ENCODE results near the gene DNAJB12.
A peak's percentile ranks its signal among the peaks of the same experiment; 100 is the strongest.
"Not testable (repeated sequence)": the region's sequence is repeated elsewhere in the genome, so short reads cannot be mapped to it uniquely, and the experiment has no call there.

Gene DNAJB12

DNA sequence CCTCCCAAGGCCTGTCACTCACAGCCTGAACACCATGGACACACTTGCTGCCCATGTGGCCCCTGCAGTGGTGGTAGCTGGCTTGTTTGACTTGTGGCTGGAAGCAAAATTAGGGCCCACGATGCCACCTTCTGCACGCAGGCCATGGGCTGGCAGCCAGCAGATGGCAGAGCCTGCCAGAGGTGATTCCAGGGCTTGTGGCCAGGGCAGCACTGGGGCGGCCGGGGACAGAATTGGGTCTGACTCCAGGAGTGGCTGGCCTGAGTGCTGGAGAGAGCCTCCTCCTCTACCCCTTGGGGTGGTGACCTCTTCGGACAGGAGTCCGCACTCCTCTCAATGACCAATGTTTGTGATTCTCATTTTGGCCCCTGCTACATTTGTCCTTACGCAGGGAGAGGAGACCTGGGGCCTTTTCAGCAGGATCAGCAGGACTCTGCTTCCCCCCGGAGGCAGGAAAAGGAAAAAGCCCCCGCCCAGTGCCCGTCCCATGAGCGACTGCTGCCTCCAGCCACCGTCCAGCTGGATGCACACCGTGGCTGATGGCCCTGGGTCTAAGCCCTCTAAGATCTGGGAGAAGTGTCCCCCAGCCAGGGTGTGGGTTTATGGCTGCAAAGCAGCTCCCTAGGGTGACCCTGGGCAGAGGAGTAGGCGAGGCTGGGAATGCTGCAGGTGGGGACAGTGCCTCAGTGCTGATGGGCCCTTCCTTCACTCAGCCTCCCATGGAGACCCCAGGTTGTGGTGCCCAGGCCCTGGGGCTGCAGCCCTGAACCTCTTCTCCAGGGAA lies 26.5 kb downstream of the DNAJB12 start:
- TF ChIP-seq, protein P1, sequence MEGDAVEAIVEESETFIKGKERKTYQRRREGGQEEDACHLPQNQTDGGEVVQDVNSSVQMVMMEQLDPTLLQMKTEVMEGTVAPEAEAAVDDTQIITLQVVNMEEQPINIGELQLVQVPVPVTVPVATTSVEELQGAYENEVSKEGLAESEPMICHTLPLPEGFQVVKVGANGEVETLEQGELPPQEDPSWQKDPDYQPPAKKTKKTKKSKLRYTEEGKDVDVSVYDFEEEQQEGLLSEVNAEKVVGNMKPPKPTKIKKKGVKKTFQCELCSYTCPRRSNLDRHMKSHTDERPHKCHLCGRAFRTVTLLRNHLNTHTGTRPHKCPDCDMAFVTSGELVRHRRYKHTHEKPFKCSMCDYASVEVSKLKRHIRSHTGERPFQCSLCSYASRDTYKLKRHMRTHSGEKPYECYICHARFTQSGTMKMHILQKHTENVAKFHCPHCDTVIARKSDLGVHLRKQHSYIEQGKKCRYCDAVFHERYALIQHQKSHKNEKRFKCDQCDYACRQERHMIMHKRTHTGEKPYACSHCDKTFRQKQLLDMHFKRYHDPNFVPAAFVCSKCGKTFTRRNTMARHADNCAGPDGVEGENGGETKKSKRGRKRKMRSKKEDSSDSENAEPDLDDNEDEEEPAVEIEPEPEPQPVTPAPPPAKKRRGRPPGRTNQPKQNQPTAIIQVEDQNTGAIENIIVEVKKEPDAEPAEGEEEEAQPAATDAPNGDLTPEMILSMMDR (IDR thresholded peaks at IDR 0.05; ENCODE audit: low read depth, low read length, missing control alignments) = peak; percentile 43
- no peak overlapping the region for H3K4me3 ChIP-seq (ENCODE audit: low read depth, low read length)
- DNase-seq (ENCODE audit: low read depth) = no peak

DNA sequence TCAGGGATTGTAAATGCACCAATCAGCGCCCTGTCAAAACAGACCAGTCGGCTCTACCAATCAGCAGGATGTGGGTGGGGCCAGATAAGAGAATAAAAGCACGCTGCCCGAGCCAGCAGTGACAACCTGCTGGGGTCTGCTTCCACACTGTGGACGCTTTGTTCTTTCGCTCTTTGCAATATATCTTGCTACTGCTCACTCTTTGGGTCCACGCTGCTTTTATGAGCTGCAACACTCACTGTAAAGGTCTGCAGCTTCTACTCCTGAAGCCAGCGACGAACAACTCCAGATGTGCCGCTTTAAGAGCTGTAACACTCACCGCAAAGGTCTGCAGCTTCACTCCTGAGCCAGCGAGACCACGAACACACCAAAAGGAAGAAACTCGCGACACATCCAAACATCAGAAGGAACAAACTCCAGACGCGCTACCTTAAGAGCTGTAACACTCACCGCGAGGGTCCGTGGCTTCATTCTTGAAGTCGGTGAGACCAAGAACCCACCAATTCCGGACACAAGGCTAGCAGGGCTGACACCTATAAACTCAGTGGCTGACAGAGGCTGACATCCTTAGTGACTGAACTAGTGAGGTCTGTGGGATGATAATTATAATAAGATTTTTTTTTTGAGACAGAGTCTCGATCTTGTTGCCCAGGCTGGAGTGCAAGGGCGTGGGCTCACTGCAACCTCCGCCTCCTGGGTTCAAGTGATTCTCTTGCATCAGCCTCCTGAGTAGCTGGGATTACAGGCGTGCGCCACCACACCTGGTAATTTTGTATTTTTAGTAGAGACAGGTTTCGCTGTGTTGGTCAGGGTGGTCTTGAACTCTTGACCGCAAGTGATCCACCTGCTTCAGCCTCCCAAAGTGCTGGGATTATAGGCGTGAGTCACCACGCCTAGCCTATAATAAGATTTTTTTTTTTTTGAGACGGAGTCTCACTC lies 27.8 kb downstream of the DNAJB12 start:
- not testable (repeated sequence) for H3K4me3 ChIP-seq (ENCODE audit: low read depth, low read length); DNase-seq (ENCODE audit: low read depth)

- not testable (repeated sequence) for DNase-seq (ENCODE audit: low read depth); H3K4me3 ChIP-seq (ENCODE audit: low read depth, low read length)
Observed at GRCh38 chr10:72325243-72326175, 29.2 kb downstream of the DNAJB12 start.

- no peak overlapping the region for H3K4me3 ChIP-seq (ENCODE audit: low read depth, low read length)
- TF ChIP-seq, protein P1 (IDR thresholded peaks at IDR 0.05; ENCODE audit: low read depth, low read length, missing control alignments) = no peak
- no peak for DNase-seq (ENCODE audit: low read depth)
Observed at GRCh38 chr10:72323771-72324191, 30.9 kb downstream of the DNAJB12 start.

DNA sequence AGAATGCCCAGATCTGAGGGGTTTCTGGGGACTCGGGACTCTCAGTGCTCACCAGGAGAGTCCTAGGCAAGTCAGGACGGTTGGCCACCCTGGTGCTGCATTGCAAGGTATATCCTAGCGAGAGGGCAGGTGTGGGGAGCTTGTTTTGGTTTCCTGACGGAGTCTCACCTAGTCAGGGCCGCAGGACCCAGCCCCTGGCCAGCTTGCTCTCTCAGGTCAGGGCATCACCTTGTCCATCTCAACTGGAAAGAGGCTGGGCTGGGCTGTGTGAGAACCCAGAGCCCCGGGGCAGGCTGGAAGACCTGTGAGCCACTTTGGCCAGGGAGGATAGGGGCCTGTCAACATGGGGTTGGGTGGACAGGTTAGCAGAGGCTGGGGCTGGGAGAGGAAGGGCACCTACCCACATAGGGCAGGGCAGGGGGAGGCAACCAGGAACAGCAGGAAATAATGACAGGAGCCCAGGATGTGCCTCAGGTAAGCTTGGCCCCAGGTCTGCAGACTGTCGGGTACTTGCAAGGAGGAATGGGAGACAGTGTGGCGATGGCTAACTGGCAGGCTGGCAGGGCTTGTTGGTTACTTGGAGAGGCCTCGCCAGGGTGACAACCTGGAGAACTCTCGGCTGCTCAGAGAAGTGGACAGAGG lies 31.5 kb downstream of the DNAJB12 start:
- TF ChIP-seq, protein P1 (IDR thresholded peaks at IDR 0.05; ENCODE audit: low read depth, low read length, missing control alignments) = no peak
- no peak overlapping the region for H3K4me3 ChIP-seq (ENCODE audit: low read depth, low read length)
- DNase-seq (ENCODE audit: low read depth) = no peak

DNA sequence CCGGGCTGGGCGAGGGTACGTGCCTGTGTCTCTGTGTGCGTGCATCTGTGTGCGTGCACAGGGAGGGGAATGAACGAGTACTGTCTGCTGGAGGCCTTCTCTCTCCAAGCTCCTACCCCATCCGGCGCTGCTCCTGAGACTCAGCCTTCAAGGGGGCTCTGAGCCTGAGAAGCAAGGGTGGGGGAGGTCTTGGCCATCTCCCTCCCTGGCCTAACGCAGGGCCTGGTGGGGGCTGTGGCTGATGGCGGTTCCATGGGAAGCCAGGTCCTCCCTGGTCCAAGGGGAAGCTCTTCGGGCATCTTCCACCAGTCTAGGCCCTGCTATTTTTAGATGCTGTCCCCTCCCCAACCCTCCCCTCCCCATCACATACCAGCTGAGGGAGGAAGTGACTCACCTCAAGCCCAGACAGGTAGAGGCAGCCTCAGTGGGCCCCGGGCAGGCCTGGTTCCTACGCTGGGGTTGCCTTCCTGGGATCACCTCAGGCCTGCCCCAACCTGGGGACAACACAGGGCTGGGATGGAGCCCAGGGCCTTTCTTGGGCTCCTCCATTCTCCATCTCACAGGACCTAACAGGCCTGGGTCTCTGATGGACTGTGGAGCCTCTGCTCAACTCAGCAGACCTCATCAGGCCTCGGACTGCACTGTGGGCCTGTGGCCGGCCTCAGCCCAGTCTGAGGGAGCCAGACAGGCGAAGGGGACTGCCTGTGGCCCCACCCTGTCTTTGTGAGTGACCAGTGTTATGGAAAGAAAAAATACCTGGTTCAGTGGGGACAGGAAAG lies 32.2 kb downstream of the DNAJB12 start:
- no peak for DNase-seq (ENCODE audit: low read depth)
- TF ChIP-seq, protein P1 (IDR thresholded peaks at IDR 0.05; ENCODE audit: low read depth, low read length, missing control alignments) = no peak
- no peak overlapping the region for H3K4me3 ChIP-seq (ENCODE audit: low read depth, low read length)

- TF ChIP-seq, protein P1 (IDR thresholded peaks at IDR 0.05; ENCODE audit: low read depth, low read length, missing control alignments) = no peak
- no peak overlapping the region for H3K4me3 ChIP-seq (ENCODE audit: low read depth, low read length)
- no peak for DNase-seq (ENCODE audit: low read depth)
Observed at GRCh38 chr10:72322030-72322279, 32.8 kb downstream of the DNAJB12 start.
